Measurements from ENCODE around the gene RAB40C.

RAB40C gene

GRCh38 chr16:555528-556473 is 34.1 kb upstream of the RAB40C start:
- no peak overlapping the region for H3K27ac ChIP-seq (replicated peaks)
- no peak for DNase-seq (ENCODE audit: low read depth in 1 of 2, low spot score in 1 of 2)
- TF ChIP-seq POLR2AphosphoS5 (IDR thresholded peaks at IDR 0.05; ENCODE audit: low read depth), result no peak
- TF ChIP-seq GABPA (IDR thresholded peaks at IDR 0.05; ENCODE audit: low read depth), result no peak
- TF ChIP-seq REST (IDR thresholded peaks at IDR 0.05; ENCODE audit: insufficient replicate concordance, low read depth), result no peak
- no peak for TF ChIP-seq SPI1 (IDR thresholded peaks at IDR 0.05; ENCODE audit: borderline replicate concordance, low read depth)
- TF ChIP-seq CTCF (IDR thresholded peaks at IDR 0.05; ENCODE audit: insufficient read depth, low read length), result no peak
- no peak overlapping the region for H3K4me3 ChIP-seq (replicated peaks; ENCODE audit: insufficient read depth, low read length)
- H3K27me3 ChIP-seq (ENCODE audit: insufficient read depth, poor library complexity, severe bottlenecking), result peaks cover 11% of the 10 kb centered on the region

GRCh38 chr16:556474-557173 is 33.2 kb upstream of the RAB40C start:
- no peak for DNase-seq (ENCODE audit: low read depth in 1 of 2, low spot score in 1 of 2)
- Histone ChIP-seq H3K4me3 (replicated peaks; ENCODE audit: insufficient read depth, low read length) (no peak overlapping the region), H3K27ac (replicated peaks) (no peak overlapping the region), H3K27me3 (ENCODE audit: insufficient read depth, poor library complexity, severe bottlenecking) (peaks cover 20% of the 10 kb centered on the region)
- TF ChIP-seq REST (IDR thresholded peaks at IDR 0.05; ENCODE audit: insufficient replicate concordance, low read depth) (no peak), POLR2AphosphoS5 (IDR thresholded peaks at IDR 0.05; ENCODE audit: low read depth) (no peak), CTCF (IDR thresholded peaks at IDR 0.05; ENCODE audit: insufficient read depth, low read length) (no peak), GABPA (IDR thresholded peaks at IDR 0.05; ENCODE audit: low read depth) (no peak), SPI1 (IDR thresholded peaks at IDR 0.05; ENCODE audit: borderline replicate concordance, low read depth) (no peak)

- peaks cover 22% of the 10 kb centered on the region for H3K27me3 ChIP-seq (ENCODE audit: insufficient read depth, poor library complexity, severe bottlenecking)
- peak in 1 of 2 experiments; percentile 25 for DNase-seq (ENCODE audit: low read depth in 1 of 2, low spot score in 1 of 2)
- TF ChIP-seq POLR2AphosphoS5 (IDR thresholded peaks at IDR 0.05; ENCODE audit: low read depth) (no peak), CTCF (IDR thresholded peaks at IDR 0.05; ENCODE audit: insufficient read depth, low read length) (no peak), SPI1 (IDR thresholded peaks at IDR 0.05; ENCODE audit: borderline replicate concordance, low read depth) (no peak), REST (IDR thresholded peaks at IDR 0.05; ENCODE audit: insufficient replicate concordance, low read depth) (no peak), GABPA (IDR thresholded peaks at IDR 0.05; ENCODE audit: low read depth) (no peak)
- H3K27ac ChIP-seq (replicated peaks), result no peak overlapping the region; the same call in 1 of the 2 replicates
- H3K4me3 ChIP-seq (replicated peaks; ENCODE audit: insufficient read depth, low read length), result no peak overlapping the region
Measured at GRCh38 chr16:557463-558297, 32.2 kb upstream of the RAB40C start.

All from HL-60 (cell line).